NCI-H2171 (cell line): Measurements from ENCODE around the gene OR2V2.

Source experiments
- DNase-seq: peaks from one replicate; lab custom pipeline; 2025; lab: John Stamatoyannopoulos, UW

OR2V2 gene

DNA sequence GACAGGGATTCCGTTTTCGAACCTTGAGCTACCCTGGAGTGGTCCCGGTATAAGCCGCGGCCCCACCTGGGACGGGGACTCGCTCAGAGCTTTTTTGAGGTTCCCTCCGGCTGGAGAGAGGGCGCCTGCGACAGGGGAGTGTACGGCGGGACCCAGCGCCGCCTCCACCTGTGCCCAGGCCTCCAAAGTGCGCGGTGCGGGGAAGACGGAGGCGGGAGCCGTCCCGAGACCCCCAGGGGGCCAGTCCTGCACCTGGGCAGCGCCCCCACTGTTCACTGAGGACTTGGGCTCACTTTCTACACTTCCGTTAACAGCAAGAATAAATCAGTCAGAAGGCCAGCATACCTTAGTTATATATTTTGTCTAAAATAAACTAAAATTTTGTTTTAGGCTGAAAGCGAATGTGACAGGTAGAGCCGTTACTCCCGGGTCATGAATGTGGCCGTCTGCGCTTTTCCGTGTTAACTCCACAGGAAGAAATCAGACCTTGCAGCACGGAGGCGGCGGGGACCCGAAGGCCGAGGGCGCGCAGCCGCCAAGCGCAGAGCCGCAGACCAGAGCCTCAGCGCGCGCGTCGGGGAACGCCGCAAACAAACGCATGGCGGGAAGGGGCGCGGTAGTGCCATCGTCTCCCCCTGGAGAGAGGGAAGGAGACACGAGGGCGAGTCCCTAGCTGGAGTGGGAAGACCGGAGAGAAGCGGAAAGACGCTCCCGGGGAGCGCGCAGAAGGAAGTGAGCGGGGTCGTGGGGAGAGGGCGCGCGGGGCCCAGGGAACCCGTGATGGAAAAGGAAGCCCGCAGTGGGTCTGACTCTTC lies 43.5 kb downstream of the OR2V2 start:
- DNase-seq = no peak

DNA sequence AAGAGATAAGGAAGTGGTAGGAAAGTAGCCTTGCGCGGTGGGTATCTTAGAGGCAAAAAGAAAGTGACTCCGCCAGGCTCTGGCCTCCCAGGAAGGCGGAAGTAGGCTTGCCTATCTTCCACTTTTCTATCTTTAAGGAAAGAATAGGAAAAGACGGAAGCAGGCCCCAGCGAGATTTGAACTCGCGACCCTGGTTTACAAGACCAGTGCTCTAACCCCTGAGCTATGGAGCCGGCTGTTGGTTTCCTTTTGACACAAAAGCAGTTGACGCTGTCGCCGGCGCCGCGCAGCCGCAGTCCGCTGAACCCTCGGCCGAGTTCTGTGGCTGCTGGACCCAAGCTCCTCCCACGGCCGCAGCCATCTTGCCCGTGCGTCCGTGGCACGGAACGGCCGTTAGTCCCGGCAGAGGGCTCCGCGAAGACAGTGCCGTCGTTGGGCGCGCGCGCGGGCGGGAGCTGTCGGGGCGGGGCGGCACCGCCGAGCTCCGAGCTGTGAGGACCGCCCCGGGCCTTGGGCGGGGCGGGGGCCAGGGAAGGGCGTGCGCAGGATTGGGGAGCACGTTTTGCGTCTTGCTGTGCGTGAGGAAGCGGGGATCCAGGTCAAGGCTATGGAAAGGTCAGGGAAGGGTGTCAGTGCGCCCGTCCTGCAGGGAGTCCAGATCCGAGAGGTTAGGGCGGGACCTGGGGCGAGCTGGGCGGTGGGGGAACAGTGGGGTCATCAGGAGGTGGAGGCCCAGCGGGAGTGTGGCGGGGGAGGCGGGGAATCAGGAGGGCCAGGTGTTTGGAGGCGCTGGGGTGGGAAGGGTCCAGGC lies 44.3 kb downstream of the OR2V2 start:
- DNase-seq = no peak

DNA sequence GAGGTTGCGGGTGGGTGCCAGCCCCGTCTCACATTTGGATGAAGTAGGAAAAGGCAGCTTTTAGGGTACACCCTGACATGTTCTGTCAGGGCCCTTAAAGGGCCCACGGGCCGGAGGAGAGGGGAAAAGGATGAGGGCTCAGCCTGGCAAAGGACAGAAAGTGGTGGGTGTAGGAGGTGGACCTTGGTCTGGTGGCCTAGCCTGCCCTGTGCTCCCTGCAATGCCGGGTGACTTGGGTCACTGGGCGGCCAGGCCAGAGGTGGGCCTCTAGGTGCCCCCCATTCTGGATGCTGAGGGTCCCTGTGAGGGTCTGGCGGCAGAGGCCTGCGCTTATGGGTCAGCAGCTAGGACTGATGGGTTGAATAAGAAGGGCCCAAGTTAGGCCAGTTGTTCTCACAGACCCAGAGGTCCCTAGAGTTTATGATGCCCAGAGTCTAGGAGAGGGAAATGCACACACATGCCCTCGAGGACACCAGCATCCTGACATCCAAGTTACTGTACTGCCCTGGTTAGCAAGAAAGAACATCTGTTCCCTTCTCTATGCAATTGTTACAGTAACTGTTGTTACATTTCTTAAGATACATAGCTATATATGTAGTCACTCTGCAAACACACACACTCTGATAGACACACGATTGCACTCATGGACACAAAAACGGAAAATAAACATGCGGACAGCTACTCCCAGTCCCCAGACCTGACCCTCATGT lies 45.1 kb downstream of the OR2V2 start:
- no peak for DNase-seq

DNA sequence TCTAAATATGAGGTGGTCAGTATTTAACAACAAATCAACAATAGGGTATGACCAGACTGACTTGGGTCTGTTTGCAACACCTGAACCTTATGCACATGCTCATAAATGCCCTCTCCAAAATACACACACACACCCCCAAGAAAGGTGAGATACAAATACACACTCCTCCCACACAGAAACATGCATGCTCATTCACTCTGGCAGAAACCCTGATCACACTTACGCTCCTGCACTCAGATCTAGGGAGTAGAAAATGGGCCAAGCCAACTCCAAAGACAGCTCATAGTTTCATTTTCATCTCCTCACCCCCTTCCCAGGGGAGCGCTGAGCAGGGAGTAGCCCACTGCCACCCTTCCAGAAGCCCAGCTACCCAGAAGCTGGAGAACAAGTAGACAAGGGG lies 46.3 kb downstream of the OR2V2 start:
- no peak for DNase-seq

DNA sequence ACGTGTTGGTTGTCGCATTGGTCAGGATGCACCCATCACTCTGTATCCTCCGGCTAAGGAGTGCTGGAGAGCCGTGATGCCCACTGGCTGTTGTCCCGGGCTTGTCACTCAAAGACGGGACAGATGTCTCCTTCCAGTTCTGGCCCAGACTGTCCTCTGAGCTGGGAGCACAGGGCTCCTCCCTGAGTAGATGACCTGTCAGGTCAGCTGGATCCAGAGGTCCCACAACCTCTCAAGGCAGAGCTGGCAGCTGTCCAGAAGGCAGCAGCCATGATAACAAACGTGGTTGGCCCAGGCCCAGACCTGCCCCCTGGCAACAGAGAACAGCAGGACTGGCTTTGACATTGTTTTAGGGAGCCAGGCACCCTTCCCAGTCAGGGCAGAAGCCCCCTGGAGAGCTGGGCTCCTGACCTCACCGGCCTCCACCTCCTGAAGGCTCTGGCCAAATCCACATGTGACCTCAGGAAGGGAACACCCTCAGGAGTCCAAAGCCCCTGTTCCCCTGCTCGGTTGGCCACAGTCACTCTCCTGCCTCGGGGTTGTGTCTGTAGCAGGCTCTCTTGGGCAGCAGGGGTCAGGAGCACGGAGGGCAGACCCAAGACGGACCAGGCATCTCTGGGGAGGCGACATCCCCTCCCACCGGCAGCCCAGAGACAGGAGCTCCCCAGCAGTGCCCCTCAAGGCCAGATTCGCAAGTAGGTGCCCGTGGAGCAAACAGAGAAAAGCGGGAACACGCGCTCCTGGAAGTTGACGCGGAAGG lies 47.3 kb downstream of the OR2V2 start:
- no peak for DNase-seq

DNA sequence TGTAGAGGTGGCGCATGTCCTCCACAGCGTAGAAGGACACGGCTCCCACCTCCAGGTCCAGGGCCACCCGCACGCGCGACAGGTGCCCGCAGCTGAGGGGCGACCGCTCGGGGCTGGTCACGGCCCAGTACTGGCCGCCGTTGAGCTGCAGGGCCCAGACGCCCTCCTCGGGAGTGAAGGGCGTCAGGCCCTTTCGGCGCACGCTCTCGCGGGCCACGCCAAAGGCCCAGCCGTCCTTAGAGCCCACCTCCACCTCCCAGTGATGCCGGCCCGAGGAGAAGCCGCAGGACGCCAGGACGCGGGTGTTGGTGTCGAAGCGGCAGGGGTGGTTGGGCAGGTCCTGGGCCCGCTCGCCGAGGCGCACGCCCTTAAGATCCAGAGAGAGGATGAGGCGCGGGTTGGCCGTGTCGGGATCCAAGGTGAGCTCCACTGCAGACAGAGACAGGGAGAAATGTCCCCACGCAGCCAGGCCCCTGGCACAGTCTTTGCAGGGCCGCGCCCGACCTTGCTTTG lies 47.9 kb downstream of the OR2V2 start:
- DNase-seq = no peak

DNA sequence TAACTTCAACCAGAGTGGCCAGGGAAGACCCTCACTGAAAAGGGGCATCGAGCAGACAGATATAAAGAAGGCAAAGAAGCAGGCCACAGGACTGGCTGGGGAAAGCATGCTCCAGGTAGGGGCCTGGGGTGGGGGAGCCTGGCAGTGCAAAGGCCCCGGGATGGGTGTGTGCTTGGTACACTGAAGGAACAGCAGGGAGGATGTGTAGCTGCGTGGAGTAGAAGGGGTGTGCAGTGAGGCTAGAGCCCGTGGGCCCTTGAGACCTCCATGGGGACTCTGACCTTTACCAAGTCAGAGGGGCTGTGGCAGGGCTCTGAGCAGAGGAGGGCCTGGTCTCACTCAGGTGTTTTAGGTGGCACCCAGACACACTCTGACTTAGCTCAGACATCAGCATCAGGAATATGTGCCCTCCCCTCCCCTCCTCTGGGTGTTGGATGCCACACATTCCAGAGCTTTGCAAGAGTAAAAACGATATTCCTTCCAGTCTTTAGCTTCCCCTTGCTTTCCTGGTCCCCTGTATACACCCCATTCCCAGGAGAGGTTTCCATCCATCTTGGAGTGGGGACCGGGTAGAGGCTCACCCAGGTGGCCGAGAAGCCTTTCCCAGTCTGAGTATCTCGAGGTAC lies 50.1 kb downstream of the OR2V2 start:
- DNase-seq = no peak

DNA sequence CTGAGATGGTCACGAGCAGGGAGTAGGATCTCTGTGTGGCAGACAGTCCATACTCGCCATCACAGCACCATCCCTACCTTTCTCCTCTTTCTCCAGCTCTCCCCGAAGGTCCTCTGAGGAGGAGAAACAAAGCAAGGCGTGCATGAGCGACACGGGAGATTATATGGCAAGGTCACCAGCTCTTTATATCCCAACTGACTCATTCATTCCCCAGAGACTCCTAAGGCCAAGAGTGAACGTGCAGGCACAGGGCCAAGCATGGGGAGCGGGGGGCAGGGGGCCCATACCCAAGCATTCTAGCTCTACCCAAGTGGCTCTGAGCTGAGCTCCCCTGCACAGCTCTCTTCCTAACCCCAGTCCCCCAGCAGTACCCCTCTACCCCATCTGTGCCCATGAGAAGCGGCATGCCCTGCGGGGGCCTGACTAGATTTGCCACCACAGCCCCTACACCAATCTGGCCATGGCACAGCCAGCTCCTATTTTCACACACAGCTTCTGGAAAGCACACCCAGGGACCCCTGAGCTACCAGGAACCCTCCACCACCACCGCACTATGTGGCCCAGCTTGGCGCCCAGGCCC lies 50.8 kb downstream of the OR2V2 start:
- no peak for DNase-seq

DNA sequence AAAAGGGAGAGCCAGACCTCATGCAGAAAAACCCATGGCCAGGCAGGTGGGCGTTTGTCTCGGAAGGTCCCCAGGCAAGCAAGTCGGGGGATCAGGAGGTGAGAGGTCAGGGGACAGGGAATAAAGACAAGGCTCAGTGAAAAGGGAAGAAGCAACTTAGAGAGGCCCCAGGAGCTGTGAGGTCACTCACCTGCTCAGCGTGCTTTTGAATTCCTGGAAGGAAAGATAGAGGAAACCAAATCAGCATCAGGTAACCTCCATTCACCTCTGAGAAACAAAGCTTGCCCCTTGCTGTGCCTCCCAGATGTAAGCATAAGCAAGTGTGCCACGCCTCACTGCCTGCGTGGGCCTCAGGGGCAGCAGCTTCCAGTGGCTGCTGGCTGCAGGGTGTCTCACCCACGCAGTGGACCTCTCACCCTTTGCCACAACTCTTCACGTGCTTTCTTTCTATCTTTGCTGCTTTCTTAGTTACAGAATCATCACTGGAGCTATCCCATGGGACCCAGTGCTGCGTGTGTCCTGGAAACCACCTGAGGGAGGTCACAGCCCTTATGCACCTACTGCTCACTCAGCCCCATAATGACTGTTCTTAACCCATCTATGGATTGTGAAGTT lies 51.6 kb downstream of the OR2V2 start:
- DNase-seq = no peak

DNA sequence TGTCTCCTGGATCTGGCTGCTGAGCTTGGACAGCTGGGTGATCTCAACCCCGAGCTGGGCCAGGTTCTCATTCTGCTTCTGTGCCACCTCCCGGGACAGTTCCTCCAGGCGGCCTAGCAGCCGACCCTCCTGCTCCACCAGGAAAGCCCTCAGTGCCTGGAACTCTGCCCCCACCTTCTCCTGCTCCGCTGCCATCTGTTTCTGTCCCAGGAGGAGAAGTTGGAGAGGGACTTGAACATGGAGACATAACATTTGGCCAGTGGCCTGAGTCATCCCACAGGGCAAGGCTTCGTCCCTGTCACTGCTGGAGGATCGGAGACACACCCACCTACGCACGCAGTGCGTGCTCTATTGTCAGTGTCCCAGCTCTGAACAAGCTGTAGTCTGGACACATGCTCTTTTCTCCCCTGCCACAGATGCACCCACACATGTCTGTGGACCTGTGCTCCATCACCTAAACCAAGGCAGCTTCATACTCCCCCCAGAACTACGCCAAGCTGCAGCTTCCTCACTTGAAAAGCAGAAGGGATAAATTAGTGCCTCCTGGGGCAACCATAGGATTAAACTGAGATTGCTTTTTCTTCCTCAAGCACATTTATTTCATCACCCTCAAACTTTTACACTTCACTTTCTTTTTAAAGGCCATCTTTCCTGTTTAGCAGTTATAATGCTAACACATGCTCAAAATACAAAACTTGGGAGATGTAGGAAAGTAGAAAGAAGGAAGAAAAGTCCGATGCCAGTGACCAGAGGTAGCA lies 52.7 kb downstream of the OR2V2 start:
- no peak for DNase-seq

DNA sequence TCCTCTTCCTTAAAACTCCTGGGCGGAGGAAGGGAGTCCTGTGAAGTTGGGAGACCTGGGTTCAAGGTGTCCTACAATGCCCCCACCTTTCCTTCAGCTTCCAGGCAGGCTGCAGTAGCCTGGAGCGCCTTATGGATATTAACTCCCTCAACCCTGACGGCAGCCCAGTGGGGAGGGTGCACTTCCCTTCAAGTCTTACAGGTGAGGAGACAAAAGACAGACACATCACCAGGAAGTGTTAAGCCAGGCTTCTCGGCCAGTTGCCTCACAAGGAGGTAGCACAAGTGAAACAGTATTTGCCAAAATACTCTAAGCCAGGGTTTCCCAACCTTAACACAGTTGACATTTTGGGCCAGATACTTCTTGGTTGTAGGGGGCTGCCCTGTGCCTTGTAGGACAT lies 53.4 kb downstream of the OR2V2 start:
- DNase-seq = no peak

DNA sequence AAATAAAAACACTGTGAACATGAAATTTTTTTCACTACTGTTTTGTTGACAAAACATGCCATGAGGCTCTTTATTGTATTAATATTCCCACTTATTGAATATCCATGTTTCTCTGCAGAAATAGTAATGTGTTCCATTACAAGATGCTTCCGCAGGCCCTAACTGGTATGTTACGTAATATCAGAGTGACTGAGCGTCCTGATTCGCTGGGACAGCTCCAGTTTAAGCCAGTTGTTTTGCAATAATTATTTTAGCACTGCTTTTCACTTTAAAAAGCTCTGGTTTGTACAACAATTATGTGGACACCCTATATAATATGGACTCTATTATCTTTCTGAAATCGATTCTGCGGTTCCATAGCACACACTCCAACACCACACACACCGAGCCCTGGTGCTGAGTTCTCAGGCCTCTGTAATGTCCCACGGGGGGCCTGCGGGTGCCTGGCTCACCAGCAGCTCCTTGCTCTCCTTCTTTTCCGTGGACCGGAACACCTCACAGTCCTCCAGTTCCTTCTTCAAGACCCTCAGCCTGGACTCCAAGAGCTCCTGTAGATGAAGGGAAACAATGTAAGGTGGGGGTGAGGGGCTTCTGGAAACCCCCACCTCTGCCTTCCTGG lies 55.8 kb downstream of the OR2V2 start:
- no peak for DNase-seq

DNA sequence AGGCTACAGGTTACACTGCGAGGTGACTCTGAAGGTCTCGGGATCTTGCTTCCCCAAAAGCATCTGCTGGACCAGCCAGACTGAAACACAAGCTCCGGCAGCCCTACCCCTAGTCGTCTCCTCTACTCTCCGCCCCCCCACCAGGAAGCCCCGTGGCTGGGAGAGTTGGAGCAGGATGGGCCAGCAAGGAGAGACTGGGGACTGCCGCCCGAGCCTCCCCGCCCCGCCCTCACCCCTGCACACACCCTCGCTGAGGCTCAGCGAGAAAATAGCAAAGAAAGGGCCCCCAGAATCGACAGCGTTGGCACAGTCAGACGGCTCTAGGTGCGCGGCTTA lies 56.4 kb downstream of the OR2V2 start:
- no peak for DNase-seq

DNA sequence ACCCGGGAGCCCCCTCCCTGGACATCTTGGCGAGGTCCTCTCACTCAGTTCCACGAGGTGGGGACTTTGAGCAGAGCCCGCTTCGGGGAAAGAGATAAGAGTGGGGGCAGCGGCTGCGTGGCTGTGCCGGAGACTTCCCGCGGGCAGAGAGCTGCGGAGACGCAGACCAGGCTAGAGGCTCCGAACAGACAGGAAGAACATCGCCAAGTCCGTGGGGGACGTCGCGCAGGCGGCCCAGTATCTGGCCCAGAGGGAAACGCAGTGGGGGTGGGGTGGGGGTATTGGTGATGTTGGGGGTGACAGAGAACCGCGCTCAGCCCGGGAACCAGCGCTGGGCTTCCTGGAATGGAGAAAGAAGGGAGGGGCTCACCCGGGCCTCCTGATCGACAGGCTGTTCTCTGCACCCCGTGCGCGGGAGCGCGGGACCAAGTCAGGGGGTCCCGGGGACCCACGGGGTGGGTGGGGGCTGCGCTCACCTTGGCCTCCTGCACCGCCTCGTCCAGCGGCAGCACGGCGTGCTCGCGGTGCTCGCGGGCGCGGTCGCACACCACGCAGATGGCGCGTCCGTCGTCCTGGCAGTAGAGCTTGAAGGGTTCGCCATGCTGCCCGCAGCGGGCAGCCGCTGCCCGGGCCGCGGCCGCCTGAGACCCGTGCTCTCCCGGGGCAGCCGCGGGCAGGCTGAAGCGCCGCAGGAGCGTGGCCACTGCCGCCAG lies 56.9 kb downstream of the OR2V2 start:
- no peak for DNase-seq

DNA sequence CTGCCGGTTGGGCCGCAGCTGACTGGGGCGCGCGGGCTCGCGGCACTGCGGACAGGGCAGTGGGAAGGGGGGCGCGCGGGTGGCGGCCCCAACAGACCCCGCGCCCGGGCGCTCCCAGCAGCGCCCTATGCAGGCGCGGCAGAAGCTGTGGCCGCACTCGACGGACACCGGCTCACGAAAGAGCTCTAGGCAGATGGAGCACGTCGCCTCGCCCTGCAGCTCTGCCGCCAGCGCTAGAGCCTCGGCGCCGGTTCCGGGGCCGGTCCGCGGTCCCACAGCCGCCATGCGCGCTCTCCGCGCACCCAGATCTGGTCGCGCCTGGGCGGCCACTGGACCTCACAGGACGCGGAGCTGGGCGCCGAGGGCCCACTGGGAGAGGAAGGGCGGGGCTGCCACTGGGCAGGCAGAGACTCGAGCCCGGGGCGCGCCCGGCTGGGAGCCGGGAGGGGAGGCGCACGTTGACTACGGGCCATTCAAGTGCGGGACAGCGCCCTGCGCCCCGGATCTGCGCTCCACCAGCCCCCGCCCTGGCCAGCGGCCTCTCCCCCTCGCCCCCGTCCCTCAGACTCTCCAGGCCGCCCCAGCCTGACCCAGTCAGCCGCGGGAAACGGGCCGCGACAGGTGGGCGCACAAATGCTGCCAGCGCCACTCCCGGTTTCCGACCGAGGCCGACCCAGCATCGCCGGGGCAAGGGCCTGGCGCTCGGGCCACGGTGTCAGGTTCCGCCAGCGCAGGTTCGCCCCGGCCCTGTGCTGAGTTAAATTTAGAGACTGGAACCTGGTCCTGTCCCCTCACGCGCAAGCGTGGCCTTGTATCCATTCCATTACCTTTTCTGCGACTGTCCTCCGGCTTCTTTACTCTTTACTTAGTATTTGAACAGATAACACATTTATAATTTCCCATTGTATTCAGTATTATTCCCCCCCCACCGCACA lies 57.7 kb downstream of the OR2V2 start, which contains the start of gene TRIM7:
TRIM7 (minus strand) TSS at position 371 of the 935 bp plus-strand sequence; CDS start at position 285, 86 bp downstream.
- DNase-seq = no peak

DNA sequence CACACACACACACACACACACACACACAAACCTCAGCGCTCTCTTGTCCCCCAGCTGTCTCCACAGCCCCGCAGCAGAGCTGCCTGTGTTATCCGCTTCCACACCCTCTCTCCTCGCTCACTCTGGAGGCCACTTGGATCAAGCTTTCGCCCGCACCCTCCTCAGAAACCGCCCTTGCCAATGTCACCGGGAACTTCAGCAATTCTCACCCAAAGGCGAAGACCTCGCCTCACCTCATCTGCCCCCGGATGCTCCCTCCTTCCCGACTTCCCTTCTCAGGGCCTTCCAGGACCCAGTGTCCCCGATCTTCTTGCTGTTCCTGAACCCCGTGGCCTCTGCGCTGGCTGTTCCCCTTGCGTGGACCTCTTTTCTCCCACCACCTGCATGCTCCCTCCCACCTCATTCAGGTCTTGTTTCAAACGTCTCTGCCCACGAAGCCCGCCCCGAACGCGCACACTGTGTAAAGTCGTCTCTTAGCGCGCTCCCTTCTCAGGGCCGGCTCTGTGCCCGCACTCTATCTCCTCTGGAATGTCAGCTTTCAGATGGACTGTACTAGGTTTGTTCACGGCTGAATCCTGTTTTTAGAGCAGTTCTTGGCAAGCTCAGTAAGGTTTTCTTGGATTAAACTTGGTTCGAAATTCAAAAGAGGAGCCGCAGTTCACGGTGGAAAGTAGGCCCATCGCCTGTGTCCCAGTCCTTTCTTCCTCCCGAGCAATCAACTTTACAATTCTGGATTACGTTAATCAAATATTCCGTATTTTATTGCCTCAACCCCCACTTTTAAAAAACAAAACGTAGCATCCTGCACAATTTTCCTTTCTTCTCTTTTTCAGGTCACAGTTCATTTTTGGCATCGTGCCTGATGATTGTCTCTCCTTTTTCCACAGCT lies 58.6 kb downstream of the OR2V2 start:
- no peak for DNase-seq
